Non-pigmented ciliary epithelial cell (primary cell): ENCODE measurements around the gene PPP1R14B.

Experiments
- DNase-seq: peaks from one replicate; pipeline ENCODE4 v3.0.0-alpha.2; 2010; ENCODE audit warnings: low read depth

PPP1R14B gene

DNA sequence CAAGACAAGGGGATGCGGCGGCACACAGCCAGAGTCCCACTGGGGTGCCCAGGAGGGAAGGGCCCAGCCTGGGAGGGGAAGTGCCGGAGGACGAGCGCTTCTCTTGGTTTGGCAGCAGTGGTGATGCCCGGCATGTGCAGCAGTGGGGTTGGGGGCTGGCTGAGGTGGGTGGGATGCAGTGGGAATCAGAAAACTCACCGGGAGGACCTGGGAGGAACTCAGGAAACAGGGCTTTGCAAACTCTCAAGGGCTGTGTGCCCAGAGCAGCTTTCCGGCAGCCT, 37.2 kb downstream of the PPP1R14B start:
- no peak for DNase-seq

DNA sequence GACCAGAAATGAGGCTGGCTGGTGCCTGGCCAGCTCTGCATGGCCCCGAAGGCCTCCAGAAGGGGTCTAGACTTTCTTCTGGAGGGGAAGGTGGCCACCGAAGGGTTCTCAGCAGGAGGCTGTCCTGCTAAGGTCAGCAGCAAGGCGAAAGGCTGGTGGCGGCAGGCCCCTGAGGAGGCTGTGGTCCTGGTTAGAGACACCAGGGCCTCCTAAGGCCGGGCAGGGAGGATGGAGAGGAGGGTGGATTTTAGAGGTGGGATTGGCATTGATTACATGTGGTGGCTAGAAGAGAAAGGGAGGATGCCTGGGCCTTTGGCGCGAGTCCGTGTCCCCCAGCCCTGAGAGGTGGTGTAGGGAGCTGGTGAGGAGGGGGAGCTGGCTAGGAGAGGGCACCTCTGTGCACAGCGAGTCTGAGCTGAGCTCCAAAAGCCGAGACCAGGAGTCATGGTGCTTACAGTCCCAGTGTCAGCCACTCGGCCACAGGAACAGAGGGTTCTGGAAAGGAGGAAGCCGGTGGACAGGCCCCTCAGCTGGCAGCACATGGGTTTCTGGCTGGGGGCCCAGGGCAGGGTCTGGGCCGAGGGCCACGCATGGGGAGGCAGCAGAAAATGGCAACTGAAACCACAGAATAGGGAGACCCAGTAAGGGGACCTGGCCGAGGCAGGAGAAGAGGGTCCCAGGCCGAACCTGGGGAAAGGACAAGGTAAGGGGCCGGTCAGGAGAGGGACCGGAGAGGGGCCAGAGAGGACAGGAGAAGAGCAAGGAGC, 37.8 kb downstream of the PPP1R14B start:
- no peak for DNase-seq

DNA sequence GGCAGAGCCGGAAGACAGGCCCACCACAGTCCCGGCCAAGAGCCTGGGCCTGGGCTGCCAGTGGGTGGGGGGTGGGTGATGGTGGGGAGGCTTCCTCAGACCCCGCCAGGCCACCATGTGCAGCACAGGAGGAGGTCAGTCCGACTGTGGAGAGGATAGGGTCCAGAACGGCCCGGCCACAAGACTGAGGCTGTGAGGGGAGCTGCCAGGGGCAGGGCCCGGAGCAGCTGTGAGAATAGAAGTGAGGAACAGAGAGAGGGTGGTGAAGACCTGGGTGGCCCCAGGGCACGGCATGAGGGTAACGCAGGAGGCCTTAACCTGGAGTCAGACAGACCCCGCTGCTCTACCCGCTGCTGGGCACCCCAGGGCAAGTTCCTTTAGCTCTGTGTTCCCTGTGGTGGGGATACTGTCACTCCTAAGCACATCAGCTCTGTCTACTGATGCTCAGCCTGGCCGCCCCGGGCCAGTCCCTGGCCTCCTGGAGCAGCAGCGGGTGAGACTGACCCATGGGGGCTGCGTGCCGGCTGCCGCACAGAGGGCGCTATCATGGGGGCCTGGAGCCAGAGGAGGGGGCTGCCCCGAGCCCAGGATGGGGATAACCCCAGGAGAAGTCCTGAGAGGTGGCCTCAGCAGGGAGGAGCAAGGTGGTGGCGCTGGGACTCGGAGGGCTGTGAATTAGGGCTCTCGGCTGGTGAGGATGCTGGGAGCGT, 38.5 kb downstream of the PPP1R14B start:
- no peak for DNase-seq

DNA sequence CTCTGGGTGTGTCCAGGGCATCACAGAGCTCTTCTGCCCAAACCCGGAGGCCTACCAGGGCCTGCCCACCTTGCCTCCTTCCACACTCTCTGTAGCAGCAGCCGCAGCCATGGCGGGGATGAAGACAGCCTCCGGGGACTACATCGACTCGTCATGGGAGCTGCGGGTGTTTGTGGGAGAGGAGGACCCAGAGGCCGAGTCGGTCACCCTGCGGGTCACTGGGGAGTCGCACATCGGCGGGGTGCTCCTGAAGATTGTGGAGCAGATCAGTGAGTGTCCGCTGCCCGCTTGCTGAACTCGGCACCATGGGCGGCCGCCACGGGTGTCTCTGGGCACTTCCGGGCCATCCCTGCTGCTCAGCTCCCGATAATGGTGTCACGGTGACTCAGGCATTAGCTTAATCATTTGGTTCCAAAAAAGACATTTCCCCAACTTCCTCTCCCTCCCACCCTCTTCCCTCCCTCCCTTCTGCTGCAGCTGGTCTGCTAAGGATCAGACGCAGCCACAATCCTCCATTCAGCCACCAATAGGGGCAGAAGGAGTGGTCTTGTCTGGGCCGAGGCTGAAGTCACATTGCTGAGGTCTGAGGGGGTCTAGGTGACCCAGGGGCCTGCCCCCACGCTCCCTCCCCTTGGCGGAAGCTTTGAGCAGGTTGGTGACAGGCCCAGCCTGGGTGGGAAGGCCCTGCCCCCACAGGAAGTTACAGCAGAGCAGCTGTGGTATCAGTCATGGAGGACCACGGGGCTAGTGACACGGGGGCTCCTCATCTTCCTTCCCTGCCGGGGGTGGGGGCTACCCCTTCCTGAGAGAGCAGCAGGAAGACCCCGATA, 39.3 kb downstream of the PPP1R14B start:
- peak; percentile 48 for DNase-seq

DNA sequence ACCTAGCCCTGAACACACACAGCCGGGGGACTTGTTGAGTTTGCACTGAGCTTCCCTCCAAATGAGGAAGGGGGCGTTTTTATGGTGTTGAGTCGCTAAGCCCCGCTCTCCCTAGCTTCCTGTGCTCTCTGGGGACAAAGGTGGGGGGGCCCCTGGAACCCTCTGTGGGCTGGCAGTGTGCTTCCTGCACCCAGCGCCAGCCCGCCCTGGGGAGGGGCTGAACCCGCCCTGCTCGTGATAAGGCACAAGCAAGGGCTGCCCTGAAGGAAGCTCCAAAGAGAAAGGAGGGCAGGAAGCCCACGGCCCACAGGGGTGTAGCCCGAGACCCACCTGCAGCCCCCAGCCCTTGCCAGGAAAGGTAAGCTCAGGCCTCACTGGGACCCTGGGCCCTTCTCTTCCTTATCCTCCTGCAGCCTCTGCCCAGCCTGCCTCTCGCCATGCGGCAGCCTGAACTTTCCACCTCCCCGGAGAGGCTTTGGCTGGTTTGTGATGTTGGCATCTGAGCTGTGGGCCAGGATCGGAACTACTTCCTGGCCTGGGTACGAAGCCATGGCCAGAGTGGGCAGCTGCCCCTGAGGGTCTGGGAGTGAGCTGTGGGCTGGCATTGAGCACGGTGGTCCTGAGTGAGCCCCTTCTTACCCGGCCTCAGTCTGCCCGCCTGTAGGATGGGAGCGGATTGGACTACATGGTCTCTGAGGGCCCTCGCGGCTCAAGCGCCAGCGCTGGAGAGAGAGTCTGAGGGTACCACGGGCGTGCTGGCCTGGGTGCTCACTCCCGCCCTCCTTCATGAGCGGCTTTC, 40.1 kb downstream of the PPP1R14B start, which contains the start of gene FERMT3:
TSS of gene FERMT3 (plus strand) at position 265 of the 799 bp plus-strand sequence. CDS start 644 bp downstream, outside the sequence.
- no peak for DNase-seq

DNA sequence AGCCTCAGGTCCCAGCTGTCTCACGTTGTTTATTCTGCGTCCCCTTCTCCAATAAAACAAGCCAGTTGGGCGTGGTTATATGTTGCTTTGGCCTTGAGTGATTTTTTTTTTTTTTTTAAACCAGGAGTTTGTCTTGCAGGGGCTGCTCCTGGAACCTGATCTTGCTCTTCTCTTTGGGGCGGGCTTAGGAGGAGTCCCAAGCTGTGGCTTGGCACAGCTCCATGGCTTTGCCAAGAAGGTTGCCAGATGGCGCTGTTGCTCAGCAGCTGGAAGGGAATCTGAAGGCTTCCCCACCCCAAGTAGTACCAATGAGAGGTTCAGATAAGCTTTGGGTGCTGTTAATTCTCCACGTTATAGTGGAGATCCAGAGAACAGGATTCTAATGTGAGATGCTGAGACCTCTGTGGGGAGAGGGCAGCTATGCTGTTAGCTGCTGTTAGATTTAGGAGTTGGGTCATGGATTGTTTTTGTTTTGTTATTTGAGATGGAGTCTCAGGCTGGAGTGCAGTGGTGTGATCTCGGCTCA, 42.2 kb downstream of the PPP1R14B start:
- peak; percentile 86 for DNase-seq

DNA sequence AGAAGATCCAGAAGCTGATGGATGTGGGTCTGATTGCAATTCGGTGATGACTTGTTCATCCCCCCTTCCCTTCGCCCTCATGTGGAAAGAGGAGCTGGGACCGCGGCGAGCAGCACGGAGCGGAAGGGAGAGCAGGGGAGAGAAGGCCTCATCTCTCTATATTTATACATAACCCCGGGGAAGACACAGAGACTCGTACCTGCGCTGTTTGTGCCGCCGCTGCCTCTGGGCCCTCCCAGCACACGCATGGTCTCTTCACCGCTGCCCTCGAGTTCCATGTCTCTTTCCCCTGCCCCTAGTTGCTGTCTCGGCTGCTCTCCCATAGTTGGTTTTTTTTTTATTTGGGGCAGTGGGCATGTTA, 42.7 kb downstream of the PPP1R14B start:
- no peak for DNase-seq

DNA sequence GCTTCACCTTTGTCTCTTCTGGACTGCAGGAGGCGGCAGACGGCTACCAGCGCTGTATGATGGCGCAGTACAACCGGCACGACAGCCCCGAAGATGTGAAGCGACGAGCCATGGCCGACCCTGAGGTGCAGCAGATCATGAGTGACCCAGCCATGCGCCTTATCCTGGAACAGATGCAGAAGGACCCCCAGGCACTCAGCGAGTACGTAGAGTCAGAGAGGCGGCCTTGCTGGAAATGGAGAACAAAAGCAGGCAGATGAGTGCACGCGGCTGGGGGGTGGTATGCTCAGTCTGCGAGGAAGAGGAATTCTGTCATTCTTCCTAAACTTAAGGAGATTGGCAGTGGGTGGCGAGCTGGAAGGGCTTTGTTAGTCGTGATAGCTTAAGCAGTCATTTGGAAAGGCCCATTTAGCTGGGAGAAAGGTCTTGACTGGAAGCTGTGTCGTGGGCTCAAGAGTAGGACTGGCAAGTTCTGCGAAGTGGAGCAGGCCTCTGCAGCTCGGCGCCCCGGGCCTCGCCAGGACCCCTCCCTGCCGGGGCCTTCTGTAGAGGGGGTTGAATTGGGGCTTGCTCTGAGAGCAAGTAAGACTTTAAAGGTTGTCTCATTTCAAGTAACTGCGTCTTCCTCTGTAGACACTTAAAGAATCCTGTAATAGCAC, 43.2 kb downstream of the PPP1R14B start:
- DNase-seq = no peak

DNA sequence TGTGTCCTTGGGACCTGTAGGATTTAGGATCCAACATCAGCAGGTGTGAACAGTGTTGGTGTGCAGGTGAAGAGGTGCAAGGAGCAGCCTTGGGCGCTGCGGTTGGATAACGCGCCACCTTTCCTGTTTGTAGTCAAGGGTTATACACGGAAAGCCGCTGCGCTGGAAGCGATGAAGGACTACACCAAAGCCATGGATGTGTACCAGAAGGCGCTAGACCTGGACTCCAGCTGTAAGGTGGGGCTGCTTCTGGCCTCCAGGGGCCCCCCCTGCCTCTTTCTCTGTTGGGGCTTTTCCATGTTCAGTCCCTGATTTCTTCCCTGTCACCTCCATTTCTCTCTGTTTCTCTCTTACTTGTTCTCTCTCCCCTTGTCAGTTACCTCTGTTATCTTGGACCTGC, 43.8 kb downstream of the PPP1R14B start:
- no peak for DNase-seq

DNA sequence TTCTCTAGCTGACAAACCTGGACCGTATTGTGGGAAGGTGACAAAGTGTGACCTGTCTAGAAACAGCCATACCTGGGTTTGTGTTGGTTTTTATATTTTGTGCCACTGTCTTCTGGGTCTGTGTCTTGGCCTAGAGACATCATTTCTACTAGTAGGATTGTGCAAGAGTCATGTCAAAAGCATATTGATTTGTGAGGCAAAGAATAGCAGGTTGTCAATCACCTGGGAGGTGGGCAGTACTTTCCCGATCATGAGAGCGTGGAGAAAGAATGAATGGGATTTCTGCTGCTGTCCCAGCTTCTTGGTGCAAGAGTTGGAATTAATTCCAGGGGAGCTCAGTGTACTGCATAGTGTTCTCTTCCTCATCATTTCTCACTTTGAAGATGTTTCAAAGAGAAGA, 45.2 kb downstream of the PPP1R14B start:
- DNase-seq = no peak

DNA sequence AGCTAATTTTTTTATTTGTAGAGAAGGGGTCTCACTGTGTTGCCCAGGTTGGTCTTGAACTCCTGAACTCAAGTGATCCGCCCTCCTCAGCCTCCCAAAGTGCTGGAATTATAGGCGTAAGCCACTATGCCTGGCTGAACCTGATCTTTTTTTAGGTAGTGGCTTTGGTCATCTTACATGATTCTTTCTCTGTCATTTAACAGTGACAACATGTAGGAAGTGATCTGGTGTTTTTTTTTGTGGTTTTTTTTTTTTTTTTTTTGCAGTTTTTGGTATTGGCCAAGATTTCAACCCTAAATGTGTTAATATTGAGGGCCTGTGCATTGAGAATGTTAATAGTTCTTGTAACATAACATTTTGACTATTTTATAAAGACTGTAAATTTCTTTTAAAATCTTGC, 48.2 kb downstream of the PPP1R14B start:
- no peak for DNase-seq

DNA sequence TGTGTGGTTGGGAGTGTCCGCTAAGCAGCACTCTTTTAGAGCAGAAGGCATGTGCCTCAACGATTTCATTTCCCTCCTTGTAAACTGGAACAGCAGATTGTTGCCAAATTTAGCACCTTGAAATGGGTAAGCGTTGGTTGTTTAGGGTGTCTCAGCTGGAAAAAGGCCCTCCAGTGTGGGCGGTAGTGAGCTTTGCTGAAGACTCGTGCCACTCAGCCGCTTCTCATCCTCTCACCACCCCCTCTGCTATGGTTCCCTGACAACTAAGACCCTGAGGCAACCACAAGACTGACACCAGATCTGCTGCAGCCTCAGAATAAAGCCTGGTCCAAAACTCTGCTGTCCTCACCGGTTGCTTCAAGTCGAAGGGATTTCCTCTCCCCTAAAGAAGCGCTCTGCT, 50.1 kb downstream of the PPP1R14B start:
- DNase-seq = no peak
